HEK293T (cell line): ENCODE data around the gene MAML2.

Experiments
- CTCF ChIA-PET: fragments of 350-600 bp; formaldehyde crosslinking; extraction: SDS; loops from one replicate; lab custom pipeline; 2021; ENCODE audit warnings: antibody characterized with exemption, inconsistent platforms; lab: Yijun Ruan, JAX
- POLR2A ChIA-PET: fragments of 350-600 bp; formaldehyde crosslinking; extraction: SDS; loops from one replicate; lab custom pipeline; 2020; ENCODE audit warnings: antibody characterized with exemption, inconsistent platforms; lab: Yijun Ruan, JAX
- DNase-seq: peaks from one replicate; pipeline ENCODE4 v3.0.0; 2012; ENCODE audit warnings: mixed read lengths; ENCODE audit errors: extremely low spot score
- ARNT ChIP-seq: fragments of 450-650 bp; IDR thresholded peaks from 2 replicates; pipeline ENCODE4 v1.6.1; 2017; ENCODE audit warnings: mild to moderate bottlenecking
- BHLHE40 ChIP-seq: fragments of 450-650 bp; IDR thresholded peaks from 2 replicates; pipeline ENCODE4 v1.6.1; 2016; ENCODE audit warnings: mild to moderate bottlenecking, moderate library complexity, borderline replicate concordance
- CTBP1 ChIP-seq: fragments of 450-650 bp; IDR thresholded peaks from 2 replicates; pipeline ENCODE4 v1.6.1; 2016; ENCODE audit warnings: borderline replicate concordance
- ELF4 ChIP-seq: fragments of 450-650 bp; IDR thresholded peaks from 2 replicates; pipeline ENCODE4 v1.6.1; 2017; ENCODE audit warnings: antibody characterized with exemption
- FOXA1 ChIP-seq: fragments of 450-650 bp; IDR thresholded peaks from 2 replicates; pipeline ENCODE4 v1.6.1; 2016; ENCODE audit warnings: mild to moderate bottlenecking
- FOXK2 ChIP-seq: fragments of 450-650 bp; IDR thresholded peaks from 2 replicates; pipeline ENCODE4 v1.6.1; 2016; ENCODE audit warnings: mild to moderate bottlenecking
- FOXM1 ChIP-seq: fragments of 450-650 bp; IDR thresholded peaks from 2 replicates; pipeline ENCODE4 v1.6.1; 2017; ENCODE audit warnings: mild to moderate bottlenecking, borderline replicate concordance
- HDGF ChIP-seq: fragments of 450-650 bp; IDR thresholded peaks from 2 replicates; pipeline ENCODE4 v1.6.1; 2017; ENCODE audit warnings: antibody characterized with exemption, borderline replicate concordance
- L3MBTL2 ChIP-seq: fragments of 450-650 bp; conservative IDR thresholded peaks from 2 replicates; pipeline ENCODE4 v1.6.1; 2016; ENCODE audit warnings: mild to moderate bottlenecking
- LEF1 ChIP-seq: fragments of 450-650 bp; IDR thresholded peaks from 2 replicates; pipeline ENCODE4 v1.6.1; 2017; ENCODE audit warnings: mild to moderate bottlenecking, borderline replicate concordance
- NFRKB ChIP-seq: fragments of 450-650 bp; IDR thresholded peaks from 2 replicates; pipeline ENCODE4 v1.6.1; 2016; ENCODE audit warnings: mild to moderate bottlenecking, moderate library complexity
- PKNOX1 ChIP-seq: fragments of 450-650 bp; IDR thresholded peaks from 2 replicates; pipeline ENCODE4 v1.6.1; 2016
- SP1 ChIP-seq: fragments of 450-650 bp; IDR thresholded peaks from 2 replicates; pipeline ENCODE4 v1.6.1; 2017
- SUZ12 ChIP-seq: fragments of 450-650 bp; IDR thresholded peaks from 2 replicates; pipeline ENCODE4 v1.6.1; 2016; ENCODE audit warnings: mild to moderate bottlenecking
- TARDBP ChIP-seq: fragments of 450-650 bp; IDR thresholded peaks from 2 replicates; pipeline ENCODE4 v1.6.1; 2016
- ZNF384 ChIP-seq: fragments of 450-650 bp; IDR thresholded peaks from 2 replicates; pipeline ENCODE4 v1.6.1; 2016

MAML2 gene

GRCh38 chr11:96097844-96098421, 245.1 kb downstream of the MAML2 start:
- TF ChIP-seq PKNOX1 (no peak), LEF1 (no peak), ELF4 (no peak), SUZ12 (no peak), HDGF (no peak), BHLHE40 (no peak)
- CTCF ChIA-PET: no interaction called here
- POLR2A ChIA-PET: no interaction called here
- no peak for DNase-seq

- no peak for TF ChIP-seq BHLHE40
- TF ChIP-seq TARDBP: no peak
- TF ChIP-seq L3MBTL2: no peak
- no peak for TF ChIP-seq SP1
- no peak for TF ChIP-seq PKNOX1
- TF ChIP-seq HDGF: no peak
- no peak for TF ChIP-seq FOXA1
- no peak for TF ChIP-seq LEF1
- TF ChIP-seq ELF4: no peak
- no peak for TF ChIP-seq ARNT
- TF ChIP-seq CTBP1: no peak
- no peak for TF ChIP-seq SUZ12
- TF ChIP-seq NFRKB: no peak
- no peak for TF ChIP-seq ZNF384
- POLR2A ChIA-PET: no interaction called here
- CTCF ChIA-PET: no interaction called here
- DNase-seq: no peak
Observed at GRCh38 chr11:96096360-96096759, 246.6 kb downstream of the MAML2 start.

GRCh38 chr11:96095884-96096303, 247.1 kb downstream of the MAML2 start:
- POLR2A ChIA-PET: no interaction called here
- no peak for DNase-seq
- TF ChIP-seq ARNT (no peak), ZNF384 (no peak), HDGF (no peak)
- CTCF ChIA-PET: no interaction called here

- DNase-seq: no peak
- TF ChIP-seq ZNF384 (no peak), NFRKB (no peak), FOXA1 (no peak), HDGF (no peak), BHLHE40 (no peak), FOXM1 (no peak), L3MBTL2 (no peak), LEF1 (no peak), ELF4 (no peak), SP1 (no peak), CTBP1 (no peak), TARDBP (no peak), PKNOX1 (no peak), FOXK2 (no peak), SUZ12 (no peak), ARNT (no peak)
- POLR2A ChIA-PET: no interaction called here
- CTCF ChIA-PET: no interaction called here
Observed at GRCh38 chr11:96094156-96094555, 248.8 kb downstream of the MAML2 start.

GRCh38 chr11:96092511-96092910, 250.5 kb downstream of the MAML2 start:
- no peak for TF ChIP-seq FOXK2
- TF ChIP-seq TARDBP: no peak
- no peak for TF ChIP-seq ZNF384
- TF ChIP-seq CTBP1: no peak
- TF ChIP-seq L3MBTL2: no peak
- no peak for TF ChIP-seq PKNOX1
- no peak for TF ChIP-seq LEF1
- TF ChIP-seq SP1: no peak
- CTCF ChIA-PET: no interaction called here
- DNase-seq: no peak
- POLR2A ChIA-PET: interaction anchor here (1.2 kb wide), 1 partner anchor 302 kb away, joined by 3 read pairs; the partner anchor contains the start of gene CEP57

- CTCF ChIA-PET: interaction anchor here (0.7 kb wide), 1 partner anchor 251 kb away, joined by 4 read pairs; the partner anchor contains the start of gene MAML2
- POLR2A ChIA-PET: interaction anchor here (1.2 kb wide), 1 partner anchor 301 kb away, joined by 3 read pairs; the partner anchor contains the start of gene CEP57
- TF ChIP-seq CTBP1 (no peak), PKNOX1 (no peak), FOXA1 (no peak), FOXK2 (no peak), LEF1 (no peak), FOXM1 (no peak), NFRKB (no peak), ZNF384 (no peak), SP1 (no peak), TARDBP (no peak), HDGF (no peak), ARNT (no peak)
- no peak for DNase-seq
Observed at GRCh38 chr11:96091476-96091875, 251.5 kb downstream of the MAML2 start.
